ENCODE data around the gene ACOX3. TPM values are rescaled to one million over a fixed set of nuclear protein-coding genes. Genes with fewer than 3 reads are reported as not detected.

Gene ACOX3
- total and polyA plus RNA-seq, 9 of the 15 experiments (the other 6 are each of a cell fraction or from before 2014, with no cell fraction given) = 0.68 to 7.3 (median 3.7) TPM

DNA sequence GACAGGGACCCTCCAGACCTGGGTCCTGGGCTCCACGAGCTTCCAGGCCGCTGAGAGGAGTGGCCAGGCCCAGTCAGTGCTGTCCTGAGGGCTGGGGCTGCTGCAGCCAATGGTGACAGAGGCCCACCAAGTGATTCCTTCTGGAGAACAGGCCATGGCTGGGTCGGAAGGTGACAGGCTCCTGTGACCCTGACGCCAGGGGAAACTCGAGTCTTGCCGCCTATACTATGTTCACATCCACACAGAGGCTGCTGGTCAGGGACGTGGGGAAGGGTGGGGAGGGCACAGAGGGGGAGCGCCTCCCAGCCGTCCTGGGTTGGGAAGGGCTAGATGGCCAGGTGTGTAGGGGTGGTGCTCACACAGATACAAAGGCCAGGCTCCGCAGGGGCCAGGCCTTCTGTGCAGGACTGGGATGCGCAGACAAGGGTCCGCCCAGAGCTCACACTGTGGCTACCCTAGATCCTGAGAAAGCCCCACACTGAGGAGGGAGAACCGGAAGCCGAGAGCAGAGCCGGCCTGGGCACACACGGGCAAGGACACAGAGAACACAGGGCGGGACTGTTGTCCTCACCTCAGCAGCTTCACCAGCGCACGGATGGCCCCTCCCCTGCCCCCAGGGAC, 89.6 kb downstream of the ACOX3 start:
- no peak overlapping the region for H3K4me2 ChIP-seq (ENCODE audit: insufficient read depth, low read length)
- ChIA-PET CTCF (ENCODE audit: low intra/inter-chr PET ratio) (no interaction called here), POLR2A (interaction anchor here (0.5 kb wide), 1 partner anchor 50 kb away, joined by 4 read pairs; no protein-coding TSS in a partner anchor)
- WGBS (ENCODE audit: insufficient coverage, low coverage, missing lambda C conversion rate) = 10% methylated on average over 17 of the region's 19 CpGs
- no peak overlapping the region for H3K9ac ChIP-seq (ENCODE audit: insufficient read depth in 1 of 2, low read depth in 2 of 2, low read length in 2 of 2)
- no peak overlapping the region for H2AFZ ChIP-seq (ENCODE audit: low read depth, low read length)
- H3K9me3 ChIP-seq (replicated peaks; ENCODE audit: control insufficient read depth, insufficient read depth, low read depth, low read length) = no peaks in the 10 kb centered on the region
- no peaks in the 10 kb centered on the region for H3K79me2 ChIP-seq (ENCODE audit: control insufficient read depth, insufficient read depth, low read length)
- H3K27ac ChIP-seq (ENCODE audit: extremely low read depth, low read depth, low read length) = no peak overlapping the region
- DNase-seq (ENCODE audit: extremely low read depth in 1 of 4, low spot score in 3 of 4) (no peak), ATAC-seq (no peak), FAIRE-seq (no peak)
- H3K9me1 ChIP-seq (ENCODE audit: control insufficient read depth, insufficient read depth, low read length) = no peaks in the 10 kb centered on the region
- no peaks in the 10 kb centered on the region; the same call in 1 of the 2 replicates for H4K20me1 ChIP-seq (replicated peaks; ENCODE audit: control insufficient read depth, insufficient read depth, low read length)
- TF ChIP-seq ELF1 (tag; IDR thresholded peaks at IDR 0.05) (no peak), TARDBP (IDR thresholded peaks at IDR 0.05) (no peak), CXXC5 (CRISPR knock-in tag; IDR thresholded peaks at IDR 0.05) (no peak), L3MBTL2 (IDR thresholded peaks at IDR 0.05) (no peak), SIN3B (IDR thresholded peaks at IDR 0.05; ENCODE audit: low read depth) (no peak), FOXJ3 (CRISPR knock-in tag; IDR thresholded peaks at IDR 0.05) (no peak), BMI1 (IDR thresholded peaks at IDR 0.05; ENCODE audit: low read length) (no peak), ZNF41 (CRISPR knock-in tag; conservative IDR thresholded peaks at IDR 0.05) (no peak), HSF4 (CRISPR knock-in tag; IDR thresholded peaks at IDR 0.05; ENCODE audit: borderline replicate concordance) (no peak), NELFE (IDR thresholded peaks at IDR 0.05; ENCODE audit: insufficient read depth, insufficient read length) (no peak), GABPB2 (CRISPR knock-in tag; conservative IDR thresholded peaks at IDR 0.05) (no peak), ZNF436 (CRISPR knock-in tag; IDR thresholded peaks at IDR 0.05) (no peak), CTBP1 (IDR thresholded peaks at IDR 0.05; ENCODE audit: borderline replicate concordance) (no peak), ZBED1 (IDR thresholded peaks at IDR 0.05) (no peak), ZNF134 (CRISPR knock-in tag; conservative IDR thresholded peaks at IDR 0.05) (no peak)
- TF ChIP-seq, protein P1, sequence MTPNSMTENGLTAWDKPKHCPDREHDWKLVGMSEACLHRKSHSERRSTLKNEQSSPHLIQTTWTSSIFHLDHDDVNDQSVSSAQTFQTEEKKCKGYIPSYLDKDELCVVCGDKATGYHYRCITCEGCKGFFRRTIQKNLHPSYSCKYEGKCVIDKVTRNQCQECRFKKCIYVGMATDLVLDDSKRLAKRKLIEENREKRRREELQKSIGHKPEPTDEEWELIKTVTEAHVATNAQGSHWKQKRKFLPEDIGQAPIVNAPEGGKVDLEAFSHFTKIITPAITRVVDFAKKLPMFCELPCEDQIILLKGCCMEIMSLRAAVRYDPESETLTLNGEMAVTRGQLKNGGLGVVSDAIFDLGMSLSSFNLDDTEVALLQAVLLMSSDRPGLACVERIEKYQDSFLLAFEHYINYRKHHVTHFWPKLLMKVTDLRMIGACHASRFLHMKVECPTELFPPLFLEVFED (CRISPR knock-in tag; conservative IDR thresholded peaks at IDR 0.05) = no peak
- no peak overlapping the region for H3K4me3 ChIP-seq
- BruUV-seq (replicated peaks) = no TSS peak
- in situ Hi-C loops (cut with MboI) = no loop called here
- intact Hi-C loops (cut with micrococcal nuclease) = no loop called here
- peaks cover 0 to 7% of the 10 kb centered on the region in 2 experiments; a peak in 1 of 5 replicates for H3K4me1 ChIP-seq (replicated peaks in 1 of 2; ENCODE audit: control insufficient read depth in 2 of 2, insufficient read depth in 2 of 2, low read length in 2 of 2)
- peaks cover 2 to 62% of the 10 kb centered on the region in 2 experiments; a peak in 4 of 5 replicates for H3K27me3 ChIP-seq (ENCODE audit: control insufficient read depth in 2 of 2, insufficient read depth in 2 of 2, low read length in 2 of 2)
- H3K36me3 ChIP-seq (ENCODE audit: control insufficient read depth, insufficient read depth, low read length) = no peaks in the 10 kb centered on the region

All from K562 (cell line).